Choroid plexus epithelial cell (primary cell): ENCODE results near the gene RAI1.

Experiments
- DNase-seq: peaks from one replicate; pipeline ENCODE4 v3.0.0-alpha.2; 2010; ENCODE audit warnings: low read depth
- H3K4me3 ChIP-seq: 2 replicates; pipeline ENCODE4 v1.5.1; 2011; ENCODE audit warnings: low read depth, mild to moderate bottlenecking, control low read depth, low read length, moderate library complexity
- TF ChIP-seq, protein P1 (sequence below): conservative IDR thresholded peaks from 2 replicates; pipeline ENCODE4 v1.5.1; 2011; ENCODE audit warnings: low read depth, mild to moderate bottlenecking, control low read depth, inconsistent platforms, low read length, moderate library complexity

Gene RAI1

DNA sequence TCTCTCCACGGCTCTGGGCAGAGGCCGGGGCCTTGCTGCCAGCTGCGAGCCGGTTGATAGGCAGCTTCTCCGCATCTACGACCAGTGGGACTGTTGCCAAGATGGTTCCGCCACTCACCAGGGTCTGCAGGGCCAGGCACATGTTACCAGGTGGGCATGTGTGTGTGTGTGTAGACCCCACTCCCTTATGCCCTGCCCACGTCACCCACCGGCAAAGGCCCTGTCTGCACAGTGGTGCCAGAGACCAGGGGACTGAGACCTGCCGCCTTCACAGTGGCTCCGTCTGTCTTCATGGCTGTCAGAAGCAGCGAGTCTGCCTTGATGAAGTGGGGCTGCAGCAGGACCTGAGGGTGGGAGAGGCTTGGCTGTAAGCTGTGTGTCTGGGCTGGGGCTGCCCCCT, 137.9 kb downstream of the RAI1 start:
- no peak for DNase-seq
- H3K4me3 ChIP-seq: no peak overlapping the region
- TF ChIP-seq, protein P1, sequence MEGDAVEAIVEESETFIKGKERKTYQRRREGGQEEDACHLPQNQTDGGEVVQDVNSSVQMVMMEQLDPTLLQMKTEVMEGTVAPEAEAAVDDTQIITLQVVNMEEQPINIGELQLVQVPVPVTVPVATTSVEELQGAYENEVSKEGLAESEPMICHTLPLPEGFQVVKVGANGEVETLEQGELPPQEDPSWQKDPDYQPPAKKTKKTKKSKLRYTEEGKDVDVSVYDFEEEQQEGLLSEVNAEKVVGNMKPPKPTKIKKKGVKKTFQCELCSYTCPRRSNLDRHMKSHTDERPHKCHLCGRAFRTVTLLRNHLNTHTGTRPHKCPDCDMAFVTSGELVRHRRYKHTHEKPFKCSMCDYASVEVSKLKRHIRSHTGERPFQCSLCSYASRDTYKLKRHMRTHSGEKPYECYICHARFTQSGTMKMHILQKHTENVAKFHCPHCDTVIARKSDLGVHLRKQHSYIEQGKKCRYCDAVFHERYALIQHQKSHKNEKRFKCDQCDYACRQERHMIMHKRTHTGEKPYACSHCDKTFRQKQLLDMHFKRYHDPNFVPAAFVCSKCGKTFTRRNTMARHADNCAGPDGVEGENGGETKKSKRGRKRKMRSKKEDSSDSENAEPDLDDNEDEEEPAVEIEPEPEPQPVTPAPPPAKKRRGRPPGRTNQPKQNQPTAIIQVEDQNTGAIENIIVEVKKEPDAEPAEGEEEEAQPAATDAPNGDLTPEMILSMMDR: no peak

DNA sequence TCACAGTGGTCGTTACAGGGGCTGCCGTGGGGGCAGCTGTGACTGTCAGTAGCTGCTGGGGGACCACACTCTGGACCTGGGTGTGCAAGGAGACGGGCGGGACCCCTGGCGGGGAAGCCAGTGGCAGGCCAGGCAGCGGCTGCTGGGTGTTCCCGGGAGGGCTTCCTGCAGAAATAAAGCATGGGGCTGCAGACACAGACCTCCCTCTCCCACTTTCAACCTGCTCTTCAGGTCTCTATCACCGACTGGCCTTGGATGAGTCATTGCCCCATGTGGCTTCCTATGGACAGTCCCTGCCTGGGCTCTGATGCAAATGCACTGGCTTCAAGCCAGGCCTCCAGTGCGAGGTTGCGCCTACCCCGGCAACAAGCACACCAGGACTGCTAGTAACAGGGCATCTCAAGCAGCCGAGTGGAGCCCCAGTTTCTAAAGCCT, 138.3 kb downstream of the RAI1 start:
- TF ChIP-seq, protein P1: no peak
- H3K4me3 ChIP-seq: no peak overlapping the region
- DNase-seq: peak; percentile 98

DNA sequence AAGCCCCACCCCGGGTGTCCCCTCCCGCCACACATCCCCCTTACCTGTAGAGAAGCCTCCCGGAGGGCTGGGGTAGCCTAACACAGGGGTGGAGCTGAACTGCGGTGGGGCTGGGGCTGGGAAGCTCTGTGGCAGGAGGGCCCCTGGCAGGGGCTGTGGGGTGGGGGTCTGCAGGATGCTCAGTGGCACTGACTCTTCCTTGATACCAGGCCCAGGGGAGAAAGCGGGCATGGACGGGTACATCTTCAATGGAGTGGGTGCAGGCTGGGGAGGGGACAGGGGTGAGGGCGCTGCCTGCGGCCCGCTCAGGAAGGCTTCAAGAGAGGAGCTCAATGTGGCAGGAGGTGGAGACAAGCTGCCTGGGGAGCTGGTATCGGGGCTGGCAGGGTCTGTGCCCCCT, 138.8 kb downstream of the RAI1 start:
- no peak overlapping the region for H3K4me3 ChIP-seq
- TF ChIP-seq, protein P1: no peak
- no peak for DNase-seq

DNA sequence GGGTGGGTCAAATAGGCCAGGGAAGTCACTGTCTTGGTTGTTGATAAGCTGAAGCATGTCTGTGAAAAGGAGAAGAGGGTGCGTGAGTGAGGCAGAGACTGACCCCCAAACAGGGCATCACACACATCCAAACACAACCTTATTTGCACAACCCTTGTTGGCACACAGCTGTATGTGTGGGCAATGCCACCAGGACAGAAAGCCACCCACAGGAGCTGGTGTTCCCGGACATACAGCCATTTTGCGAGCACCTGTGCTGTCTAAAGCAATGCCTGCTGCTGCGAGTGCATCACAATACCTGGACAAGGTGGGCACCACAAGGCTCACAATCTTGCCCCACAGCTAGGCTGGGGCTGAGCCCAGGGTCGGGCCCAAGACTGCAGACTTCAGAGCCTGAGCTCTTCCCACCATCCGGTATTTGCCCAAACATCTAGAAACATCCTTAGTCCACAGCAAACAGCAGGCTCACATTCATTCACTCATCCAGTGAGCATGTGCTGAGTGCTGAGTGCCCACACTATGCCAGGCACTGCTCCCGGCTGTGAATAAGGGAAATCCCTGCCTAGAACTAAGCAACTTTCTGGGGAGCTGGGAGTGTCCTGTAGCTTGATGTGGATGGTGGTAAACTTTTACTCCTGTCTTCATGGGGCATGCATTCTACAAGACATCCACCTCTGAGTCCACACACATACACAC, 139.4 kb downstream of the RAI1 start:
- DNase-seq: no peak
- H3K4me3 ChIP-seq: no peak overlapping the region

DNA sequence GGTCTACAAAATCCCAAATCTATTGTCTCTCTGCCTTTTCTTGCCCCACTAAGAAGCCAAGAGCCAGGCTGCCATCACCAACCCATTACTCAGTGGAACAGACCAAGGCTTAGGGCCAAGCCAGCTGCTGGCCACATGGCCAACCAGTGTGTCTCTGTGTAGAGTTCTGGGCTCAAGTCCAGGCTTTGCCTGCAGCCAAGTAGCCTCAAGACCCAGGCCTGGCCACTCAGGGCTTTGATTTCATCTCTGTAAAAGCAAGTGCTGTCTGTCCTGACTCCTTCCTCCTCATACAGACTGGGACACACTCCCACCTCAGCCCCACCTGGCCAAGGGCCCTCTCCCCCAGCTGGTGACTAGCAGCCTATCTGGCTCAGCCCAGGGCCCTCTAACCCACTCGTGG, 140.9 kb downstream of the RAI1 start:
- DNase-seq: peak; percentile 92
- peak overlapping the region; percentile 0 for H3K4me3 ChIP-seq
- TF ChIP-seq, protein P1: no peak

More for the DNA sequence above, 139.4 kb downstream of the RAI1 start:
- TF ChIP-seq, protein P1: no peak

DNA sequence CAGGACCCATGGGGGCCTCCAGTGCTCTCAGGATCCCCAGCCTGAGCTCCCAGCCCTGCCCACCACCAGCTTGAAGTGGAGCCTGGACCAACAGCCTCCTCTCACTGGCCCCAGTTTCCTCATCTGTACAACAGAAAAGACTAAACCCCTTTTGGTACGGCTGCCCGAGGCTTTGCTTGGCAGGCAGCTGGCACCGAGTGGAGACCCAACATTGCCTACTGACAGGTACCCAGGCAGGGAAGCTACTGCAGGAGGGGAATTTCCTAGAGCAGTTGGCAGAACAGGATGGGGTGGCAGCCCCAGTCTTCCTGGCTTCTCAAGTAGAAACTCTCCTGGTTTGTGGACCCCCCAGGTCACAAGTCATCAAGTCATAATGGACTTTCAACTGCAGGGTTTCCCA, 141.4 kb downstream of the RAI1 start:
- H3K4me3 ChIP-seq: peak overlapping the region; percentile 55
- no peak for DNase-seq
- TF ChIP-seq, protein P1: no peak
